Mesenchymal stem cell (in vitro differentiated cells and primary cell): ENCODE measurements around the gene ABCB10.
A peak's percentile ranks its signal among the peaks of the same experiment; 100 is the strongest.

Experiments
- DNase-seq: peaks from one replicate; pipeline ENCODE4 v3.0.0-alpha.2; 2013
- H2AFZ ChIP-seq: one replicate; pipeline ENCODE4 v1.6.1; 2013; ENCODE audit warnings: low read depth, mild to moderate bottlenecking, control low read depth, inconsistent platforms, low read length, moderate library complexity
- H2AK5ac ChIP-seq: 2 replicates; pipeline ENCODE4 v1.6.1; 2013; ENCODE audit warnings: low read length, moderate library complexity, mild to moderate bottlenecking, inconsistent platforms; ENCODE audit not compliant: severe bottlenecking
- H2BK120ac ChIP-seq: one replicate; pipeline ENCODE4 v1.6.1; 2013; ENCODE audit warnings: low read depth, mild to moderate bottlenecking, inconsistent platforms, low read length, moderate library complexity
- H2BK12ac ChIP-seq, 2 experiments: one replicate each; pipeline ENCODE4 v1.6.1; 2013; ENCODE audit warnings: inconsistent platforms in 2 of 2, low read length in 2 of 2, mild to moderate bottlenecking in 2 of 2, moderate library complexity in 2 of 2, control low read depth in 1 of 2
- H2BK15ac ChIP-seq: one replicate; pipeline ENCODE4 v1.6.1; 2013; ENCODE audit warnings: mild to moderate bottlenecking, low read depth, inconsistent platforms; ENCODE audit not compliant: poor library complexity, severe bottlenecking
- H2BK5ac ChIP-seq: 2 replicates; pipeline ENCODE4 v1.6.1; 2013; ENCODE audit warnings: low read depth, mild to moderate bottlenecking, low read length, control low read depth, inconsistent platforms; ENCODE audit not compliant: poor library complexity, severe bottlenecking
- H3K14ac ChIP-seq, 2 experiments: one replicate each; pipeline ENCODE4 v1.6.1; 2013; ENCODE audit warnings: inconsistent platforms in 2 of 2, low read length in 2 of 2, control low read depth in 1 of 2, mild to moderate bottlenecking in 1 of 2, moderate library complexity in 1 of 2
- H3K18ac ChIP-seq, 2 experiments: one replicate each; pipeline ENCODE4 v1.6.1; 2013; ENCODE audit warnings: inconsistent platforms in 2 of 2, low read length in 2 of 2, control low read depth in 1 of 2, low read depth in 1 of 2, mild to moderate bottlenecking in 1 of 2
- H3K23ac ChIP-seq, 2 experiments: one replicate each; pipeline ENCODE4 v1.6.1; 2013; ENCODE audit warnings: inconsistent platforms in 2 of 2, low read length in 2 of 2, mild to moderate bottlenecking in 2 of 2, moderate library complexity in 2 of 2, control low read depth in 1 of 2
- H3K27ac ChIP-seq: 2 replicates; pipeline ENCODE4 v1.5.1; 2013; ENCODE audit warnings: mild to moderate bottlenecking, moderate library complexity, low read length, control low read depth, inconsistent platforms; ENCODE audit not compliant: poor library complexity, severe bottlenecking
- H3K27me3 ChIP-seq, 2 experiments: 2 replicates each; pipeline versions ENCODE4 v1.6.1 to v1.7.0; 2013; ENCODE audit warnings: low read length in 2 of 2, mild to moderate bottlenecking in 2 of 2, moderate library complexity in 2 of 2, control low read depth in 1 of 2, inconsistent platforms in 1 of 2; ENCODE audit not compliant: control insufficient read depth in 1 of 2, insufficient read depth in 1 of 2
- H3K36me3 ChIP-seq, 2 experiments: 2 replicates each; pipeline versions ENCODE4 v1.6.1 to v1.7.0; 2013; ENCODE audit warnings: low read length in 2 of 2, control low read depth in 1 of 2, inconsistent platforms in 1 of 2, low read depth in 1 of 2, mild to moderate bottlenecking in 1 of 2; ENCODE audit not compliant: insufficient read depth in 2 of 2, control insufficient read depth in 1 of 2
- H3K4ac ChIP-seq, 2 experiments: one replicate each; pipeline ENCODE4 v1.6.1; 2013; ENCODE audit warnings: inconsistent platforms in 2 of 2, low read length in 2 of 2, mild to moderate bottlenecking in 2 of 2, moderate library complexity in 2 of 2, control low read depth in 1 of 2, low read depth in 1 of 2
- H3K4me1 ChIP-seq: 2 replicates; pipeline ENCODE4 v1.6.1; 2013; ENCODE audit warnings: low read depth, low read length, control low read depth; ENCODE audit not compliant: control insufficient read depth, insufficient read depth
- H3K4me2 ChIP-seq: 2 replicates; pipeline ENCODE4 v1.6.1; 2013; ENCODE audit warnings: low read length, mild to moderate bottlenecking, inconsistent platforms; ENCODE audit not compliant: poor library complexity, severe bottlenecking
- H3K4me3 ChIP-seq, 2 experiments: 2 replicates each; pipeline versions ENCODE4 v1.5.1 to v1.7.0; 2013; ENCODE audit warnings: low read length in 2 of 2, mild to moderate bottlenecking in 2 of 2, control low read depth in 1 of 2, low read depth in 1 of 2; ENCODE audit not compliant: insufficient read depth in 1 of 2
- H3K79me1 ChIP-seq: replicated peaks from 2 replicates; pipeline ENCODE4 v1.6.1; 2013; ENCODE audit warnings: mild to moderate bottlenecking, control low read depth, low read length, inconsistent platforms; ENCODE audit not compliant: poor library complexity, severe bottlenecking
- H3K9ac ChIP-seq: 2 replicates; pipeline ENCODE4 v1.7.0; 2013; ENCODE audit warnings: mild to moderate bottlenecking, low read length, moderate library complexity
- H3K9me3 ChIP-seq: 2 replicates; pipeline ENCODE4 v1.7.0; 2013; ENCODE audit warnings: mild to moderate bottlenecking, low read length; ENCODE audit not compliant: control insufficient read depth
- H4K8ac ChIP-seq: one replicate; pipeline ENCODE4 v1.6.1; 2013; ENCODE audit warnings: inconsistent platforms, mild to moderate bottlenecking, low read length, moderate library complexity
- H4K91ac ChIP-seq: one replicate; pipeline ENCODE4 v1.6.1; 2013; ENCODE audit warnings: mild to moderate bottlenecking, low read length, inconsistent platforms
- WGBS: methylation state at CpG from one replicate; pipeline ENCODE4 v1.1.7; 2013; ENCODE audit warnings: mixed read lengths; 5-methylcytosine and 5-hydroxymethylcytosine counted together

ABCB10 gene

GRCh38 chr1:229570305-229570704, 11.8 kb upstream of the ABCB10 start:
- WGBS = 85% methylated on average over 11 of the region's 20 CpGs
- H3K27ac ChIP-seq = no peak overlapping the region

GRCh38 chr1:229567109-229567868, 8.8 kb upstream of the ABCB10 start:
- 97% methylated on average over 10 of the region's 13 CpGs for WGBS
- no peak overlapping the region for H2BK15ac ChIP-seq

More at GRCh38 chr1:229570305-229570704, 11.8 kb upstream of the ABCB10 start:
- no peak overlapping the region for H2BK12ac ChIP-seq
- H3K14ac ChIP-seq = no peak overlapping the region
- H3K27me3 ChIP-seq = no peaks in the 10 kb centered on the region
- H2BK5ac ChIP-seq = no peak overlapping the region
- H3K4ac ChIP-seq = no peak overlapping the region
- no peak overlapping the region for H3K18ac ChIP-seq
- no peak overlapping the region for H3K9ac ChIP-seq
- H2AFZ ChIP-seq = no peak overlapping the region
- H3K36me3 ChIP-seq = no peaks in the 10 kb centered on the region
- H2BK120ac ChIP-seq = no peak overlapping the region
- H3K4me3 ChIP-seq = no peak overlapping the region
- no peak overlapping the region for H2AK5ac ChIP-seq
- H2BK15ac ChIP-seq = no peak overlapping the region
- H3K4me2 ChIP-seq = no peak overlapping the region
- no peaks in the 10 kb centered on the region for H3K4me1 ChIP-seq
- no peaks in the 10 kb centered on the region for H3K79me1 ChIP-seq
- H3K23ac ChIP-seq = no peak overlapping the region
- H3K9me3 ChIP-seq = no peaks in the 10 kb centered on the region
- H4K91ac ChIP-seq = no peak overlapping the region
- H4K8ac ChIP-seq = no peak overlapping the region
- no peak for DNase-seq

GRCh38 chr1:229563701-229564100, 5.2 kb upstream of the ABCB10 start:
- Histone ChIP-seq H3K4me2 (no peak overlapping the region), H3K4ac (no peak overlapping the region), H3K27ac (no peak overlapping the region), H3K9ac (no peak overlapping the region), H3K9me3 (no peaks in the 10 kb centered on the region), H3K18ac (no peak overlapping the region), H2BK15ac (no peak overlapping the region), H2BK12ac (no peak overlapping the region), H2AK5ac (no peak overlapping the region), H4K8ac (no peak overlapping the region), H2BK5ac (no peak overlapping the region), H3K79me1 (no peaks in the 10 kb centered on the region), H3K23ac (no peak overlapping the region), H3K4me3 (no peak overlapping the region), H3K27me3 (no peaks in the 10 kb centered on the region), H2BK120ac (no peak overlapping the region), H3K4me1 (peaks cover 3% of the 10 kb centered on the region), H4K91ac (no peak overlapping the region), H3K36me3 (no peaks in the 10 kb centered on the region), H2AFZ (no peak overlapping the region), H3K14ac (no peak overlapping the region)
- peak; percentile 86 for DNase-seq
- 20% methylated on average over 2 of the region's 5 CpGs for WGBS

More at GRCh38 chr1:229567109-229567868, 8.8 kb upstream of the ABCB10 start:
- Histone ChIP-seq H3K4me3 (no peak overlapping the region), H2BK12ac (no peak overlapping the region), H3K79me1 (no peaks in the 10 kb centered on the region), H4K8ac (no peak overlapping the region), H4K91ac (no peak overlapping the region), H2AK5ac (no peak overlapping the region), H3K14ac (no peak overlapping the region), H2BK120ac (no peak overlapping the region), H3K27ac (no peak overlapping the region), H3K4me1 (peaks cover 3% of the 10 kb centered on the region), H3K27me3 (no peaks in the 10 kb centered on the region), H3K23ac (no peak overlapping the region), H3K18ac (no peak overlapping the region), H3K36me3 (no peaks in the 10 kb centered on the region), H3K4ac (no peak overlapping the region), H3K9ac (no peak overlapping the region), H3K9me3 (no peaks in the 10 kb centered on the region), H2BK5ac (no peak overlapping the region), H2AFZ (no peak overlapping the region), H3K4me2 (no peak overlapping the region)
- DNase-seq = no peak

- H3K27ac ChIP-seq = no peak overlapping the region
- no peak overlapping the region for H2BK15ac ChIP-seq
- H3K14ac ChIP-seq = no peak overlapping the region
- H3K9me3 ChIP-seq = no peaks in the 10 kb centered on the region
- no peaks in the 10 kb centered on the region for H3K79me1 ChIP-seq
- peaks cover 3% of the 10 kb centered on the region for H3K4me1 ChIP-seq
- no peak overlapping the region for H2AFZ ChIP-seq
- no peak overlapping the region for H4K91ac ChIP-seq
- H2BK12ac ChIP-seq = no peak overlapping the region
- no peak overlapping the region for H2AK5ac ChIP-seq
- H2BK120ac ChIP-seq = no peak overlapping the region
- H3K4me2 ChIP-seq = no peak overlapping the region
- H3K27me3 ChIP-seq = no peaks in the 10 kb centered on the region
- no peak overlapping the region for H2BK5ac ChIP-seq
- no peak overlapping the region for H3K23ac ChIP-seq
- no peak overlapping the region for H3K18ac ChIP-seq
- 44% methylated on average over 7 of the region's 7 CpGs for WGBS
- no peaks in the 10 kb centered on the region for H3K36me3 ChIP-seq
- DNase-seq = peak; percentile 52
- no peak overlapping the region for H3K4ac ChIP-seq
- H4K8ac ChIP-seq = no peak overlapping the region
- no peak overlapping the region for H3K4me3 ChIP-seq
- no peak overlapping the region for H3K9ac ChIP-seq
These were observed 4.7 kb upstream of the ABCB10 start for GRCh38 chr1:229563241-229563640.
